PC-3 (cell line): ENCODE results near the gene VCAN. TPM values are rescaled to one million over a fixed set of nuclear protein-coding genes. Genes with fewer than 3 reads are reported as not detected.
A peak's percentile ranks its signal among the peaks of the same experiment; 100 is the strongest.

ENCODE experiments used
- ATAC-seq: fragments of 200-7000 bp; cut with Tn5 transposase; 2 replicates; pipeline ENCODE4 v1.9.1; 2020; ENCODE audit warnings: mild to moderate bottlenecking, moderate library complexity
- Bru-seq: library from RNA; stranded (reverse); fragments of 400-500 nt; gene quantifications from one replicate; lab custom pipeline; 2021; lab: Mats Ljungman, UMichigan
- BruChase-seq, 2 experiments: library from RNA; stranded (reverse); fragments of 400-500 nt; gene quantifications; one replicate each; lab custom pipeline; 2021; lab: Mats Ljungman, UMichigan
- BruUV-seq: library from RNA; stranded (reverse); fragments of 400-500 nt; replicated peaks from 2 replicates; lab custom pipeline; 2021; lab: Mats Ljungman, UMichigan
- CTCF ChIA-PET: fragments of 300-600 bp; sonication (Branson Sonifier 250); formaldehyde crosslinking; loops from one replicate; lab custom pipeline; 2022; ENCODE audit warnings: antibody characterized with exemption; lab: Charles Lee
- POLR2A ChIA-PET: fragments of 300-600 bp; sonication (Branson Sonifier 250); formaldehyde crosslinking; loops from one replicate; lab custom pipeline; 2022; ENCODE audit warnings: antibody characterized with exemption; ENCODE audit not compliant: unreplicated experiment; lab: Charles Lee
- DNase-seq: peaks from one replicate; pipeline ENCODE4 v3.0.0-alpha.2; 2015
- H2AFZ ChIP-seq: fragments of 300-600 bp; sonication (generic); 2 replicates; pipeline ENCODE4 v1.6.0; 2016; ENCODE audit warnings: antibody characterized with exemption, low read length
- H3F3A ChIP-seq: fragments of 300-600 bp; sonication (generic); one replicate; pipeline ENCODE4 v1.6.0; 2017; ENCODE audit warnings: antibody characterized with exemption, low read length, control low read depth, mild to moderate bottlenecking; ENCODE audit not compliant: unreplicated experiment
- H3K27ac ChIP-seq: fragments of 300-600 bp; sonication (generic); 2 replicates; pipeline ENCODE4 v1.5.1; 2016; ENCODE audit warnings: mild to moderate bottlenecking, low read length
- H3K27me3 ChIP-seq: fragments of 300-600 bp; sonication (generic); 2 replicates; pipeline ENCODE4 v1.6.1; 2016; ENCODE audit warnings: low read length, mixed read lengths
- H3K36me3 ChIP-seq: fragments of 300-600 bp; sonication (generic); 2 replicates; pipeline ENCODE4 v1.6.1; 2016; ENCODE audit warnings: low read depth, mixed run types, low read length, mixed read lengths
- H3K4me1 ChIP-seq: fragments of 300-600 bp; sonication (generic); 2 replicates; pipeline ENCODE4 v1.5.1; 2016; ENCODE audit warnings: low read length; ENCODE audit not compliant: insufficient read depth
- H3K4me2 ChIP-seq: fragments of 300-600 bp; sonication (generic); 2 replicates; pipeline ENCODE4 v1.6.0; 2016; ENCODE audit warnings: low read length
- H3K4me3 ChIP-seq: fragments of 300-600 bp; sonication (generic); 2 replicates; pipeline ENCODE4 v1.5.1; 2016; ENCODE audit warnings: mild to moderate bottlenecking, low read length, mixed read lengths
- H3K79me2 ChIP-seq: fragments of 300-600 bp; sonication (generic); 2 replicates; pipeline ENCODE4 v1.6.1; 2017; ENCODE audit warnings: low read length, mixed read lengths
- H3K9ac ChIP-seq: fragments of 300-600 bp; sonication (generic); 2 replicates; pipeline ENCODE4 v1.6.0; 2016; ENCODE audit warnings: mild to moderate bottlenecking, low read length
- H3K9me2 ChIP-seq: fragments of 300-600 bp; sonication (generic); replicated peaks from 2 replicates; pipeline ENCODE4 v1.6.1; 2016; ENCODE audit warnings: mixed run types, low read length, mixed read lengths
- H3K9me3 ChIP-seq: fragments of 300-600 bp; sonication (generic); 2 replicates; pipeline ENCODE4 v1.6.1; 2016; ENCODE audit warnings: low read length, mixed read lengths
- H4K20me1 ChIP-seq: fragments of 300-600 bp; sonication (generic); 2 replicates; pipeline ENCODE4 v1.6.1; 2016; ENCODE audit warnings: low read length, mixed read lengths
- EZH2 ChIP-seq: fragments of 300-600 bp; sonication (generic); IDR thresholded peaks from one replicate; pipeline ENCODE4 v1.6.1; 2017; ENCODE audit warnings: antibody characterized with exemption, mild to moderate bottlenecking, low read length; ENCODE audit not compliant: unreplicated experiment
- EZH2phosphoT487 ChIP-seq: fragments of 300-600 bp; sonication (generic); IDR thresholded peaks from 2 replicates; pipeline ENCODE4 v1.6.1; 2018; ENCODE audit warnings: mild to moderate bottlenecking, antibody characterized with exemption, low read length, borderline replicate concordance
- intact Hi-C: fragments of 100-400 bp; cut with micrococcal nuclease; formaldehyde crosslinking; loops from 2 replicates; pipeline ENCODE4 v1.9.0; 2023
- long read RNA-seq: library from polyadenylated mRNA; unstranded; transcript quantifications from one replicate; pipeline ENCODE4 v2.0.0, GENCODE V29; 2021; ENCODE audit not compliant: unreplicated experiment
- total RNA-seq: library from RNA; depleted of rRNA; stranded (reverse); fragments of >200 nt; gene quantifications from 2 replicates; pipeline ENCODE4 v1.2.3, GENCODE V29; 2014; rRNA removed
- TF ChIP-seq, protein P1 (sequence below): fragments of 300-600 bp; sonication (generic); conservative IDR thresholded peaks from 2 replicates; pipeline ENCODE4 v1.5.1; 2017; ENCODE audit warnings: antibody characterized with exemption, low read depth, mild to moderate bottlenecking, low read length

The VCAN gene
- total RNA-seq (6.2 and 6.7 TPM in 2 replicates), Bru-seq, nascent RNA (percentile 38 among the genes with signal in this experiment), BruChase-seq, experiment 1, labeled RNA remaining after a 6-hour chase (percentile 42 among the genes with signal in this experiment), BruChase-seq, experiment 2, labeled RNA remaining after a 2-hour chase (percentile 33 among the genes with signal in this experiment)
- long read RNA-seq, partial matches to known transcripts: 2 of 5 reads
- long read RNA-seq, other reads (novel, unspliced or antisense): 2 of 5 reads

- H3F3A ChIP-seq: no peaks in the 10 kb centered on the region
- no peaks in the 10 kb centered on the region for H4K20me1 ChIP-seq
- no peaks in the 10 kb centered on the region for H3K36me3 ChIP-seq
- peak within 1 kb of the TSS; percentile 98 for H2AFZ ChIP-seq
- H3K4me1 ChIP-seq: peaks cover 31% of the 10 kb centered on the region
- H3K9me3 ChIP-seq: no peaks in the 10 kb centered on the region
- peak within 1 kb of the TSS; percentile 83 for H3K9ac ChIP-seq
- no peak within 1 kb of the TSS for H3K27ac ChIP-seq
- DNase-seq: peak; percentile 51
- BruUV-seq: TSS peak; percentile 43
- no peak for ATAC-seq
- no peaks in the 10 kb centered on the region for H3K9me2 ChIP-seq
- H3K4me2 ChIP-seq: peak within 1 kb of the TSS; percentile 96
- ChIA-PET POLR2A (interaction anchor here (0.5 to 0.7 kb wide), 2 partner anchors 89 to 995 kb away, joined by 3 read pairs; no protein-coding TSS in a partner anchor), CTCF (interaction anchor here (0.6 to 1.1 kb wide), 3 partner anchors 9 to 1119 kb away, joined by 3 to 12 read pairs (median 3); no protein-coding TSS in a partner anchor)
- intact Hi-C loops: loop anchor here (2.0 to 5.0 kb wide), 6 partner anchors 39 to 1115 kb away; partner anchors contain the start of genes TMEM167A and XRCC4
- H3K4me3 ChIP-seq: peak within 1 kb of the TSS; percentile 81
- H3K79me2 ChIP-seq: no peaks in the 10 kb centered on the region
- peaks cover 36% of the 10 kb centered on the region for H3K27me3 ChIP-seq
- TF ChIP-seq EZH2 (no peak), EZH2phosphoT487 (no peak)
- TF ChIP-seq, protein P1, sequence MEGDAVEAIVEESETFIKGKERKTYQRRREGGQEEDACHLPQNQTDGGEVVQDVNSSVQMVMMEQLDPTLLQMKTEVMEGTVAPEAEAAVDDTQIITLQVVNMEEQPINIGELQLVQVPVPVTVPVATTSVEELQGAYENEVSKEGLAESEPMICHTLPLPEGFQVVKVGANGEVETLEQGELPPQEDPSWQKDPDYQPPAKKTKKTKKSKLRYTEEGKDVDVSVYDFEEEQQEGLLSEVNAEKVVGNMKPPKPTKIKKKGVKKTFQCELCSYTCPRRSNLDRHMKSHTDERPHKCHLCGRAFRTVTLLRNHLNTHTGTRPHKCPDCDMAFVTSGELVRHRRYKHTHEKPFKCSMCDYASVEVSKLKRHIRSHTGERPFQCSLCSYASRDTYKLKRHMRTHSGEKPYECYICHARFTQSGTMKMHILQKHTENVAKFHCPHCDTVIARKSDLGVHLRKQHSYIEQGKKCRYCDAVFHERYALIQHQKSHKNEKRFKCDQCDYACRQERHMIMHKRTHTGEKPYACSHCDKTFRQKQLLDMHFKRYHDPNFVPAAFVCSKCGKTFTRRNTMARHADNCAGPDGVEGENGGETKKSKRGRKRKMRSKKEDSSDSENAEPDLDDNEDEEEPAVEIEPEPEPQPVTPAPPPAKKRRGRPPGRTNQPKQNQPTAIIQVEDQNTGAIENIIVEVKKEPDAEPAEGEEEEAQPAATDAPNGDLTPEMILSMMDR: no peak
These were observed at the start of gene VCAN for GRCh38 chr5:83471405-83472212. Gene VCAN, plus strand, starts transcription at chr5:83471744. Its CDS starts 11,775 bp downstream, at chr5:83483519.

DNA sequence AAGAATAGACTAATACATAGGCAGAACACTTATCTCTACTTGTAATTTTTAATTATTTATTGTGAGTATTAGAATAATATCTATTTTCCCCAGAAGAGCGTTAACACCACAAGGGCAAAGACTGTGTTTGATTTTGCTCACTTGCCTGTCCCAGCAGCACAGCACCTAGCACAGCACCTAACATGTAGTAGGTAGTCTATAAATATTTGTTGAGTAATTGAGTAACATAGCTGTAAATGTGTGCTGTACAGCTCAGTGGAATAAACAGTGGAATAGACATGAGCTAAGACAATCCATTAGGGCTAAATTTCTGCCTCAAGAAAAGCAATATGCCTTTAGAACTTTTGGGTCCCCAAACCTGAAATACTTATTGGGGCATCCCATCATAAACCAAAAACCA lies 49.3 kb upstream of the VCAN start:
- DNase-seq (no peak), ATAC-seq (no peak)
- no peak overlapping the region for H3K27ac ChIP-seq
- no peaks in the 10 kb centered on the region for H3K27me3 ChIP-seq
- BruUV-seq: no TSS peak
- H3F3A ChIP-seq: no peaks in the 10 kb centered on the region
- no peaks in the 10 kb centered on the region for H3K79me2 ChIP-seq
- H3K4me1 ChIP-seq: peaks cover 11% of the 10 kb centered on the region; the same call in 1 of the 2 replicates
- no peaks in the 10 kb centered on the region for H4K20me1 ChIP-seq
- H3K36me3 ChIP-seq: no peaks in the 10 kb centered on the region
- intact Hi-C loops: no loop called here
- POLR2A ChIA-PET: no interaction called here
- no peak overlapping the region for H3K4me3 ChIP-seq
- H2AFZ ChIP-seq: no peak overlapping the region
- H3K4me2 ChIP-seq: no peak overlapping the region
- TF ChIP-seq EZH2 (no peak), EZH2phosphoT487 (no peak)
- TF ChIP-seq, protein P1: no peak
- CTCF ChIA-PET: no interaction called here
- no peaks in the 10 kb centered on the region for H3K9me3 ChIP-seq
- H3K9ac ChIP-seq: no peak overlapping the region
- H3K9me2 ChIP-seq: no peaks in the 10 kb centered on the region
